HEK293 (cell line): ENCODE data around the gene PMS1.

Experiments
- CTCF ChIA-PET: fragments of 350-600 bp; formaldehyde crosslinking; extraction: SDS; loops from one replicate; lab custom pipeline; 2021; ENCODE audit warnings: antibody characterized with exemption; lab: Yijun Ruan, JAX
- POLR2A ChIA-PET: fragments of 300-600 bp; formaldehyde crosslinking; extraction: SDS; loops from one replicate; lab custom pipeline; 2020; ENCODE audit warnings: antibody characterized with exemption, inconsistent platforms; lab: Yijun Ruan, JAX
- H3K27ac ChIP-seq: fragments of 200-500 bp; sonication (Bioruptor generic); 2 replicates; pipeline ENCODE4 v1.5.1; 2014; ENCODE audit warnings: low read depth, low read length, control low read depth, inconsistent platforms; ENCODE audit errors: extremely low read depth
- H3K36me3 ChIP-seq, 2 experiments: fragments of 200-500 bp in 1 of 2; sonication (Bioruptor generic) in 1 of 2; 1 replicate in 1 of 2; 2 replicates in 1 of 2; pipeline ENCODE4 v1.5.1; 2014 to 2017; ENCODE audit warnings: inconsistent platforms in 2 of 2, low read length in 2 of 2; ENCODE audit not compliant: control insufficient read depth in 2 of 2, insufficient read depth in 1 of 2
- H3K4me1 ChIP-seq: fragments of 200-500 bp; sonication (Bioruptor generic); 2 replicates; pipeline ENCODE4 v1.5.1; 2014; ENCODE audit warnings: mild to moderate bottlenecking, low read length, inconsistent platforms; ENCODE audit not compliant: control insufficient read depth, insufficient read depth
- H3K4me3 ChIP-seq: 2 replicates; pipeline ENCODE4 v1.5.1; 2011; ENCODE audit warnings: low read depth, mild to moderate bottlenecking, control low read depth, low read length, moderate library complexity
- H3K9me3 ChIP-seq: fragments of 200-500 bp; sonication (Bioruptor generic); 2 replicates; pipeline ENCODE4 v1.5.1; 2014; ENCODE audit warnings: low read depth, low read length, inconsistent platforms; ENCODE audit not compliant: control insufficient read depth, insufficient read depth
- AEBP2 ChIP-seq: fragments of 450-650 bp; formaldehyde crosslinking; IDR thresholded peaks from 2 replicates; pipeline ENCODE4 v1.5.1; 2016; ENCODE audit warnings: missing biosample characterization, missing genetic modification characterization, borderline replicate concordance
- ELK4 ChIP-seq: IDR thresholded peaks from 2 replicates; pipeline ENCODE4 v1.6.1; 2011; ENCODE audit warnings: mild to moderate bottlenecking, low read depth, low read length, borderline replicate concordance
- GLIS1 ChIP-seq: fragments of 450-650 bp; formaldehyde crosslinking; IDR thresholded peaks from 2 replicates; pipeline ENCODE4 v1.5.1; 2016; ENCODE audit warnings: missing biosample characterization, missing genetic modification characterization
- OSR2 ChIP-seq: fragments of 450-650 bp; formaldehyde crosslinking; IDR thresholded peaks from 2 replicates; pipeline ENCODE4 v1.5.1; 2016; ENCODE audit warnings: missing biosample characterization, missing genetic modification characterization
- PRDM2 ChIP-seq: fragments of 450-650 bp; formaldehyde crosslinking; IDR thresholded peaks from 2 replicates; pipeline ENCODE4 v1.5.1; 2016; ENCODE audit warnings: missing biosample characterization, missing genetic modification characterization, borderline replicate concordance
- WT1 ChIP-seq: fragments of 450-650 bp; formaldehyde crosslinking; IDR thresholded peaks from 2 replicates; pipeline ENCODE4 v1.5.1; 2016; ENCODE audit warnings: missing biosample characterization, missing genetic modification characterization
- ZBTB1 ChIP-seq: fragments of 450-650 bp; formaldehyde crosslinking; IDR thresholded peaks from 2 replicates; pipeline ENCODE4 v1.5.1; 2016; ENCODE audit warnings: missing biosample characterization, missing genetic modification characterization
- ZBTB10 ChIP-seq: fragments of 450-650 bp; formaldehyde crosslinking; IDR thresholded peaks from 2 replicates; pipeline ENCODE4 v1.5.1; 2016; ENCODE audit warnings: missing biosample characterization, missing genetic modification characterization
- ZBTB26 ChIP-seq: fragments of 450-650 bp; formaldehyde crosslinking; optimal IDR thresholded peaks from 2 replicates; pipeline ENCODE3; 2016; ENCODE audit warnings: missing biosample characterization, mild to moderate bottlenecking, missing genetic modification characterization
- ZNF138 ChIP-seq: fragments of 450-650 bp; formaldehyde crosslinking; IDR thresholded peaks from 2 replicates; pipeline ENCODE4 v1.5.1; 2016; ENCODE audit warnings: missing biosample characterization, missing genetic modification characterization, borderline replicate concordance
- ZNF155 ChIP-seq: fragments of 450-650 bp; formaldehyde crosslinking; IDR thresholded peaks from 2 replicates; pipeline ENCODE4 v1.5.1; 2016; ENCODE audit warnings: missing biosample characterization, missing genetic modification characterization
- ZNF398 ChIP-seq: fragments of 450-650 bp; formaldehyde crosslinking; IDR thresholded peaks from 2 replicates; pipeline ENCODE4 v1.5.1; 2017; ENCODE audit warnings: missing biosample characterization, missing genetic modification characterization
- ZNF423 ChIP-seq: fragments of 450-650 bp; formaldehyde crosslinking; IDR thresholded peaks from 2 replicates; pipeline ENCODE4 v1.5.1; 2016; ENCODE audit warnings: missing biosample characterization, missing genetic modification characterization
- ZNF549 ChIP-seq: fragments of 450-650 bp; IDR thresholded peaks from 2 replicates; pipeline ENCODE4 v1.5.1; 2018; ENCODE audit warnings: missing biosample characterization, missing genetic modification characterization, mild to moderate bottlenecking, inconsistent platforms, moderate library complexity
- ZNF558 ChIP-seq: fragments of 450-650 bp; formaldehyde crosslinking; IDR thresholded peaks from 2 replicates; pipeline ENCODE4 v1.5.1; 2016; ENCODE audit warnings: missing biosample characterization, missing genetic modification characterization
- ZNF560 ChIP-seq: fragments of 450-650 bp; formaldehyde crosslinking; IDR thresholded peaks from 2 replicates; pipeline ENCODE4 v1.5.1; 2017; ENCODE audit warnings: missing biosample characterization, missing genetic modification characterization, borderline replicate concordance
- ZNF785 ChIP-seq: fragments of 450-650 bp; formaldehyde crosslinking; IDR thresholded peaks from 2 replicates; pipeline ENCODE4 v1.5.1; 2016; ENCODE audit warnings: missing biosample characterization, missing genetic modification characterization
- ZNF792 ChIP-seq: fragments of 450-650 bp; formaldehyde crosslinking; IDR thresholded peaks from 2 replicates; pipeline ENCODE4 v1.5.1; 2016; ENCODE audit warnings: missing biosample characterization, missing genetic modification characterization
- ZNF843 ChIP-seq: fragments of 450-650 bp; formaldehyde crosslinking; IDR thresholded peaks from 2 replicates; pipeline ENCODE4 v1.5.1; 2016; ENCODE audit warnings: missing biosample characterization, missing genetic modification characterization
- ZSCAN23 ChIP-seq: fragments of 450-650 bp; formaldehyde crosslinking; IDR thresholded peaks from 2 replicates; pipeline ENCODE4 v1.5.1; 2016; ENCODE audit warnings: missing biosample characterization, missing genetic modification characterization

Gene PMS1

GRCh38 chr2:189854940-189855339 lies 70.7 kb downstream of the PMS1 start (continued):
- TF ChIP-seq OSR2 (no peak), ZNF155 (tag by site-specific recombination) (no peak), ZNF398 (tag by site-specific recombination) (no peak), ZSCAN23 (no peak), PRDM2 (tag by site-specific recombination) (no peak), WT1 (tag by site-specific recombination) (no peak)

- peaks cover 12 to 17% of the 10 kb centered on the region in 2 experiments for H3K36me3 ChIP-seq
- TF ChIP-seq ZBTB26 (no peak), ZNF560 (tag by site-specific recombination) (no peak), ZNF423 (tag by site-specific recombination) (no peak), ZNF792 (tag by site-specific recombination) (no peak), ZNF558 (tag by site-specific recombination) (no peak), ZBTB10 (tag by site-specific recombination) (no peak), ZNF138 (tag by site-specific recombination) (no peak), GLIS1 (tag by site-specific recombination) (no peak), ZNF549 (tag by site-specific recombination) (no peak), ELK4 (no peak), ZNF785 (tag by site-specific recombination) (no peak), ZNF843 (tag by site-specific recombination) (no peak), AEBP2 (tag by site-specific recombination) (no peak), ZBTB1 (tag by site-specific recombination) (no peak)
- no peaks in the 10 kb centered on the region for H3K4me1 ChIP-seq
- ChIA-PET CTCF (no interaction called here), POLR2A (interaction anchor here (0.7 kb wide), 1 partner anchor 95 kb away, joined by 4 read pairs; no protein-coding TSS in a partner anchor)
- H3K9me3 ChIP-seq: no peaks in the 10 kb centered on the region
- H3K27ac ChIP-seq: no peak overlapping the region
- no peak overlapping the region for H3K4me3 ChIP-seq
Measured at GRCh38 chr2:189858291-189858690, 74.0 kb downstream of the PMS1 start.
